AG04450 (cell line): ENCODE measurements around the gene PCGF2. TPM values are rescaled to one million over a fixed set of nuclear protein-coding genes. Genes with fewer than 3 reads are reported as not detected.

Source experiments
- CTCF ChIA-PET: fragments of 300-600, 350-600 bp; formaldehyde crosslinking; extraction: SDS; loops from one replicate; lab custom pipeline; 2022; ENCODE audit warnings: antibody characterized with exemption, inconsistent platforms; lab: Charles Lee
- POLR2A ChIA-PET: fragments of 350-600 bp; formaldehyde crosslinking; extraction: SDS; loops from one replicate; lab custom pipeline; 2021; ENCODE audit warnings: antibody characterized with exemption, inconsistent platforms; lab: Yijun Ruan, JAX
- DNase-seq: peaks from one replicate; pipeline ENCODE4 v3.0.0-alpha.2; 2011; ENCODE audit warnings: low read depth, low spot score
- H3K27ac ChIP-seq: one replicate; pipeline ENCODE4 v1.5.1; 2012; ENCODE audit warnings: low read depth, low read length, control low read depth
- H3K27me3 ChIP-seq: one replicate; pipeline ENCODE4 v1.6.0; 2012; ENCODE audit warnings: low read length; ENCODE audit not compliant: control insufficient read depth, insufficient read depth
- H3K4me3 ChIP-seq: 2 replicates; pipeline ENCODE4 v1.5.1; 2011; ENCODE audit warnings: mild to moderate bottlenecking, low read depth, low read length, control low read depth
- H3K9me3 ChIP-seq: 2 replicates; pipeline ENCODE4 v1.5.1; 2012; ENCODE audit warnings: low read length; ENCODE audit not compliant: control insufficient read depth, insufficient read depth
- CTCF ChIP-seq: IDR thresholded peaks from 2 replicates; pipeline ENCODE4 v1.5.1; 2011; ENCODE audit warnings: low read depth, low read length, control low read depth, inconsistent platforms
- polyA plus RNA-seq: library from polyadenylated mRNA; depleted of rRNA; stranded (reverse); fragments of >200 nt; gene quantifications from 2 replicates; pipeline ENCODE4 v1.2.3, GENCODE V29; 2011

PCGF2 gene
- polyA plus RNA-seq, 1 experiment, result 13.5 TPM

GRCh38 chr17:38741921-38742410 lies 6.2 kb downstream of the PCGF2 start:
- DNase-seq, result no peak
- H3K27ac ChIP-seq, result peak overlapping the region; percentile 47
- ChIA-PET CTCF (no interaction called here), POLR2A (interaction anchor here (0.5 kb wide), 1 partner anchor 125 kb away, joined by 3 read pairs; no protein-coding TSS in a partner anchor)
- H3K9me3 ChIP-seq, result no peaks in the 10 kb centered on the region
- no peaks in the 10 kb centered on the region for H3K27me3 ChIP-seq
- no peak for TF ChIP-seq CTCF
- H3K4me3 ChIP-seq, result no peak overlapping the region

- H3K4me3 ChIP-seq, result no peak overlapping the region
- H3K27ac ChIP-seq, result no peak overlapping the region
- POLR2A ChIA-PET, result no interaction called here
- no peak for DNase-seq
- TF ChIP-seq CTCF, result no peak
- no peaks in the 10 kb centered on the region for H3K9me3 ChIP-seq
- CTCF ChIA-PET, result no interaction called here
- H3K27me3 ChIP-seq, result no peaks in the 10 kb centered on the region
Observed at GRCh38 chr17:38741461-38741860, 6.7 kb downstream of the PCGF2 start.

GRCh38 chr17:38740806-38741205 lies 7.3 kb downstream of the PCGF2 start:
- ChIA-PET CTCF (no interaction called here), POLR2A (no interaction called here)
- Histone ChIP-seq H3K27ac (no peak overlapping the region), H3K4me3 (no peak overlapping the region), H3K9me3 (no peaks in the 10 kb centered on the region), H3K27me3 (no peaks in the 10 kb centered on the region)
- no peak for TF ChIP-seq CTCF
- DNase-seq, result no peak

- no peak overlapping the region for H3K4me3 ChIP-seq
- CTCF ChIA-PET, result no interaction called here
- H3K27ac ChIP-seq, result no peak overlapping the region
- no peaks in the 10 kb centered on the region for H3K27me3 ChIP-seq
- H3K9me3 ChIP-seq, result no peaks in the 10 kb centered on the region
- POLR2A ChIA-PET, result no interaction called here
- TF ChIP-seq CTCF, result no peak
- DNase-seq, result no peak
Observed at GRCh38 chr17:38740044-38740443, 8.1 kb downstream of the PCGF2 start.

- no peak for DNase-seq
- POLR2A ChIA-PET, result no interaction called here
- H3K27ac ChIP-seq, result no peak overlapping the region
- CTCF ChIA-PET, result no interaction called here
- no peaks in the 10 kb centered on the region for H3K9me3 ChIP-seq
- no peak for TF ChIP-seq CTCF
- H3K27me3 ChIP-seq, result no peaks in the 10 kb centered on the region
- no peak overlapping the region for H3K4me3 ChIP-seq
Observed at GRCh38 chr17:38739305-38739704, 8.8 kb downstream of the PCGF2 start.
